ENCODE data around the gene CLIP2.

GRCh38 chr7:74350751-74351150, 61.5 kb downstream of the CLIP2 start:
- TF ChIP-seq CTCF (conservative IDR thresholded peaks at IDR 0.05; ENCODE audit: low read length) (no peak), EZH2phosphoT487 (IDR thresholded peaks at IDR 0.05; ENCODE audit: borderline replicate concordance, low read depth, low read length) (no peak)

Measured in OCI-LY7 (cell line).